PC-9 (cell line): ENCODE data around the gene ZFR2.

Experiments
- EZH2 ChIP-seq: fragments of 200-600 bp; sonication (generic); IDR thresholded peaks from 2 replicates; pipeline ENCODE4 v1.8.0; 2017; ENCODE audit warnings: antibody characterized with exemption, low read depth
- TF ChIP-seq, protein P1 (sequence below): fragments of 200-600 bp; sonication (generic); conservative IDR thresholded peaks from 2 replicates; pipeline ENCODE4 v1.6.1; 2017; ENCODE audit warnings: mixed run types, antibody characterized with exemption, mild to moderate bottlenecking, moderate library complexity

DNA sequence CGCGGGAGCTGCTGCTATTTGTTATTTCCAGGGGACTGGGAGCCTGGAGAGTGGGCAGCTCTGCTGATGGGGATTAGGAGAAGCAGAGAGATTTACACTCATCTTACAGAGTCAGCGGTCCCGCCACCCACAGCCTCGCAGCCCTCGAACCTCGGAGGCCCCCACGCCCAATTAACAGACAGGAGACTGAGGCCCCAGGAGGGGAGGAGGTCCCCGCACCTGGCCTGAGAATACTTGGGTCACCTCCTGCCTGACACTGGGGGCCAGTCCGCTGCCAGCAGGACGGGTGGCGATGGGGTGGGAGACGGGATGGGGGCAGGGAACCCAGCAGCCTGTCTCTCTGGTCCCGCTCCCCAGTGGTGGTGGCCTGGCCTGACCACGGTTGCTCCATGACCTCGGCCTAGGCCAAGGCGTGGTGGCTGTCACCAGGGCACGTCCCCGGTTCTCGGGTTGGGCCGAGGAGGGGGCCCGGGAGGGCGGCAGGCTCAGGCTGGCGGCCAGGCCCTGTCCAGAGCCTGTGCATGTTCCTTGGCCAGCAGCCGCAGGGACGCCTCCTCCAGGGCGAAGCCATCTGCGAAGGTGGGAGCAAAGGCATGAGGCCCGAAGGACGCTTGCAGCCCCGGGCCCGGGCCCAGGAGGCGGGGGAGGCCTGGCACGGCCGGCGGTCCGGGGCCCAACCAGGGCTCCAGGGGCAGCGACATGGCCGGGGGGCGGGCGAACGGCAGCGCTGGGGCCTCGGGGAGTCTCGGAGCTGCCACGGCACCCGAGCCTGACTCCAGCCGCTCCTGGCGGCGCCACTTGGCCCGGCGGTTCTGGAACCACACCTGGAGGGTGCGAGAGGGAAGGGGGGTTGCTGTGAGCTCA lies 98.5 kb downstream of the ZFR2 start:
- TF ChIP-seq, protein P1, sequence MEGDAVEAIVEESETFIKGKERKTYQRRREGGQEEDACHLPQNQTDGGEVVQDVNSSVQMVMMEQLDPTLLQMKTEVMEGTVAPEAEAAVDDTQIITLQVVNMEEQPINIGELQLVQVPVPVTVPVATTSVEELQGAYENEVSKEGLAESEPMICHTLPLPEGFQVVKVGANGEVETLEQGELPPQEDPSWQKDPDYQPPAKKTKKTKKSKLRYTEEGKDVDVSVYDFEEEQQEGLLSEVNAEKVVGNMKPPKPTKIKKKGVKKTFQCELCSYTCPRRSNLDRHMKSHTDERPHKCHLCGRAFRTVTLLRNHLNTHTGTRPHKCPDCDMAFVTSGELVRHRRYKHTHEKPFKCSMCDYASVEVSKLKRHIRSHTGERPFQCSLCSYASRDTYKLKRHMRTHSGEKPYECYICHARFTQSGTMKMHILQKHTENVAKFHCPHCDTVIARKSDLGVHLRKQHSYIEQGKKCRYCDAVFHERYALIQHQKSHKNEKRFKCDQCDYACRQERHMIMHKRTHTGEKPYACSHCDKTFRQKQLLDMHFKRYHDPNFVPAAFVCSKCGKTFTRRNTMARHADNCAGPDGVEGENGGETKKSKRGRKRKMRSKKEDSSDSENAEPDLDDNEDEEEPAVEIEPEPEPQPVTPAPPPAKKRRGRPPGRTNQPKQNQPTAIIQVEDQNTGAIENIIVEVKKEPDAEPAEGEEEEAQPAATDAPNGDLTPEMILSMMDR: no peak
- TF ChIP-seq EZH2: no peak
